ENCODE results near the gene DMD. TPM values are rescaled to one million over a fixed set of nuclear protein-coding genes. Genes with fewer than 3 reads are reported as not detected.

The DMD gene
- total RNA-seq, 1 experiment from 2014 or later = 25.3 TPM

- Histone ChIP-seq H3K9me2 (ENCODE audit: insufficient read depth) (no peaks in the 10 kb centered on the region), H3K9me3 (ENCODE audit: insufficient read depth, low read depth) (no peaks in the 10 kb centered on the region), H3K27me3 (ENCODE audit: insufficient read depth, low read depth) (no peaks in the 10 kb centered on the region), H3K4me1 (replicated peaks; ENCODE audit: insufficient read depth) (no peaks in the 10 kb centered on the region), H3K79me2 (ENCODE audit: low read depth) (no peaks in the 10 kb centered on the region), H3K27ac (no peak overlapping the region), H3K36me3 (ENCODE audit: low read depth) (no peaks in the 10 kb centered on the region), H3K4me2 (no peak overlapping the region), H3F3A (ENCODE audit: insufficient read depth, low read depth) (no peaks in the 10 kb centered on the region), H3K4me3 (no peak overlapping the region), H2AFZ (no peak overlapping the region), H4K20me1 (ENCODE audit: insufficient read depth) (no peaks in the 10 kb centered on the region)
- intact Hi-C loops (cut with micrococcal nuclease; ENCODE audit: unreplicated experiment) = no loop called here
- ChIA-PET CTCF (interaction anchor here (0.5 kb wide), 1 partner anchor 123 kb away, joined by 5 read pairs; no protein-coding TSS in a partner anchor), POLR2A (ENCODE audit: unreplicated experiment) (no interaction called here)
- no peak for DNase-seq
- no TSS peak for BruUV-seq (replicated peaks)
- no peak for TF ChIP-seq CTCF (conservative IDR thresholded peaks at IDR 0.05)
- TF ChIP-seq EZH2 (IDR thresholded peaks at IDR 0.05; ENCODE audit: low read depth) = no peak
Observed at GRCh38 chrX:32929040-32929439, 282.3 kb downstream of the DMD start.

GRCh38 chrX:32896088-32896487, 315.3 kb downstream of the DMD start:
- intact Hi-C loops (cut with micrococcal nuclease; ENCODE audit: unreplicated experiment) = no loop called here
- ChIA-PET CTCF (no interaction called here), POLR2A (ENCODE audit: unreplicated experiment) (no interaction called here)
- Histone ChIP-seq H3K27ac (no peak overlapping the region), H3K79me2 (ENCODE audit: low read depth) (no peaks in the 10 kb centered on the region), H3K4me1 (replicated peaks; ENCODE audit: insufficient read depth) (no peaks in the 10 kb centered on the region), H3K9me2 (ENCODE audit: insufficient read depth) (no peaks in the 10 kb centered on the region), H3K4me2 (no peak overlapping the region), H4K20me1 (ENCODE audit: insufficient read depth) (no peaks in the 10 kb centered on the region), H3K36me3 (ENCODE audit: low read depth) (no peaks in the 10 kb centered on the region), H2AFZ (no peak overlapping the region), H3K9me3 (ENCODE audit: insufficient read depth, low read depth) (no peaks in the 10 kb centered on the region), H3F3A (ENCODE audit: insufficient read depth, low read depth) (no peaks in the 10 kb centered on the region), H3K27me3 (ENCODE audit: insufficient read depth, low read depth) (no peaks in the 10 kb centered on the region), H3K4me3 (no peak overlapping the region)
- DNase-seq = no peak
- BruUV-seq (replicated peaks) = no TSS peak
- TF ChIP-seq EZH2 (IDR thresholded peaks at IDR 0.05; ENCODE audit: low read depth) (no peak), CTCF (conservative IDR thresholded peaks at IDR 0.05) (no peak)

GRCh38 chrX:32894679-32895078, 316.7 kb downstream of the DMD start:
- H3K79me2 ChIP-seq (ENCODE audit: low read depth) = no peaks in the 10 kb centered on the region
- ChIA-PET CTCF (no interaction called here), POLR2A (ENCODE audit: unreplicated experiment) (no interaction called here)
- H3K4me2 ChIP-seq = no peak overlapping the region
- H3K4me1 ChIP-seq (replicated peaks; ENCODE audit: insufficient read depth) = no peaks in the 10 kb centered on the region
- DNase-seq = no peak
- TF ChIP-seq CTCF (conservative IDR thresholded peaks at IDR 0.05) = no peak
- no peak for TF ChIP-seq EZH2 (IDR thresholded peaks at IDR 0.05; ENCODE audit: low read depth)
- H2AFZ ChIP-seq = no peak overlapping the region
- H3K9me3 ChIP-seq (ENCODE audit: insufficient read depth, low read depth) = no peaks in the 10 kb centered on the region
- H3K27ac ChIP-seq = no peak overlapping the region
- no peaks in the 10 kb centered on the region for H3K36me3 ChIP-seq (ENCODE audit: low read depth)
- no peak overlapping the region for H3K4me3 ChIP-seq
- H3K27me3 ChIP-seq (ENCODE audit: insufficient read depth, low read depth) = no peaks in the 10 kb centered on the region
- intact Hi-C loops (cut with micrococcal nuclease; ENCODE audit: unreplicated experiment) = no loop called here
- no TSS peak for BruUV-seq (replicated peaks)
- H3F3A ChIP-seq (ENCODE audit: insufficient read depth, low read depth) = no peaks in the 10 kb centered on the region
- no peaks in the 10 kb centered on the region for H4K20me1 ChIP-seq (ENCODE audit: insufficient read depth)
- no peaks in the 10 kb centered on the region for H3K9me2 ChIP-seq (ENCODE audit: insufficient read depth)
